Sigmoid colon (tissue), 3 donors: Measurements from ENCODE around the gene MGA.

Experiments used
- CTCF ChIP-seq, 4 experiments: fragments of 450-650 bp in 3 of 4; fragments of 200-600 bp in 1 of 4; IDR thresholded peaks; one replicate each; pipeline ENCODE4 v1.5.1; 2016 to 2019; ENCODE audit warnings: antibody characterized with exemption in 4 of 4, mild to moderate bottlenecking in 3 of 4, moderate library complexity in 2 of 4
- POLR2A ChIP-seq, 2 donors: fragments of 450-650 bp; IDR thresholded peaks; one replicate each; pipeline ENCODE4 v1.6.1; 2016; ENCODE audit warnings: antibody characterized with exemption in 2 of 2, mild to moderate bottlenecking in 2 of 2, moderate library complexity in 2 of 2

- TF ChIP-seq CTCF (IDR thresholded peaks at IDR 0.05) (no peak), POLR2A (IDR thresholded peaks at IDR 0.05) (no peak)
Measured at GRCh38 chr15:41648097-41648496, 12.1 kb upstream of the MGA start.
